ENCODE measurements around the gene PAM. TPM values are rescaled to one million over a fixed set of nuclear protein-coding genes. Genes with fewer than 3 reads are reported as not detected.

The PAM gene
- polyA plus RNA-seq, 1 donor (not counting 4 experiments of a cell fraction or from before 2014, with no cell fraction given): 149 TPM

GRCh38 chr5:102835717-102836116 lies 80.6 kb downstream of the PAM start:
- FAIRE-seq (no peak), DNase-seq (ENCODE audit: low read depth, low spot score) (no peak)
- Histone ChIP-seq H3K9me1 (ENCODE audit: control insufficient read depth, extremely low read depth, insufficient read depth, low read length) (no peaks in the 10 kb centered on the region), H4K20me1 (ENCODE audit: control insufficient read depth, extremely low read depth, insufficient read depth, low read length) (no peaks in the 10 kb centered on the region), H3K27ac (ENCODE audit: control insufficient read depth, insufficient read depth, low read length) (no peak overlapping the region), H3K27me3 (ENCODE audit: control insufficient read depth, extremely low read depth, insufficient read depth, low read length) (no peaks in the 10 kb centered on the region), H3K4me1 (ENCODE audit: control insufficient read depth, extremely low read depth, insufficient read depth, low read length) (no peaks in the 10 kb centered on the region), H3K4me2 (ENCODE audit: control insufficient read depth, extremely low read depth, insufficient read depth, low read depth, low read length) (no peak overlapping the region), H3K36me3 (ENCODE audit: control insufficient read depth in 2 of 2, extremely low read depth in 1 of 2, insufficient read depth in 2 of 2, low read length in 2 of 2) (no peaks in the 10 kb centered on the region), H3K9ac (ENCODE audit: control insufficient read depth, extremely low read depth, insufficient read depth, low read length) (no peak overlapping the region), H2AFZ (ENCODE audit: control insufficient read depth, low read length) (no peak overlapping the region), H3K9me3 (ENCODE audit: control insufficient read depth, low read depth, low read length) (no peaks in the 10 kb centered on the region), H3K4me3 (ENCODE audit: control insufficient read depth in 2 of 3, extremely low read depth in 1 of 3, insufficient read depth in 2 of 3, low read depth in 1 of 3, low read length in 3 of 3) (no peak overlapping the region), H3K79me2 (ENCODE audit: control insufficient read depth, insufficient read depth, low read length) (no peaks in the 10 kb centered on the region)
- dilution Hi-C loops (cut with MboI; ENCODE audit: extremely low pct_ligation_motif_present, low sequenced_read_pairs): no loop called here
- TF ChIP-seq EZH2 (IDR thresholded peaks at IDR 0.05; ENCODE audit: low read length) (no peak), CTCF (optimal IDR thresholded peaks at IDR 0.05 in 1 of 3, IDR thresholded peaks at IDR 0.05 in 1 of 3, conservative IDR thresholded peaks at IDR 0.05 in 1 of 3; ENCODE audit: extremely low read depth in 1 of 3, insufficient read depth in 2 of 3, low read length in 3 of 3) (no peak)

GRCh38 chr5:102841021-102841420 lies 85.9 kb downstream of the PAM start:
- Histone ChIP-seq H3K27me3 (ENCODE audit: control insufficient read depth, extremely low read depth, insufficient read depth, low read length) (no peaks in the 10 kb centered on the region), H3K9me1 (ENCODE audit: control insufficient read depth, extremely low read depth, insufficient read depth, low read length) (no peaks in the 10 kb centered on the region), H4K20me1 (ENCODE audit: control insufficient read depth, extremely low read depth, insufficient read depth, low read length) (no peaks in the 10 kb centered on the region), H2AFZ (ENCODE audit: control insufficient read depth, low read length) (no peak overlapping the region), H3K4me3 (ENCODE audit: control insufficient read depth in 2 of 3, extremely low read depth in 1 of 3, insufficient read depth in 2 of 3, low read depth in 1 of 3, low read length in 3 of 3) (no peak overlapping the region), H3K9ac (ENCODE audit: control insufficient read depth, extremely low read depth, insufficient read depth, low read length) (no peak overlapping the region), H3K79me2 (ENCODE audit: control insufficient read depth, insufficient read depth, low read length) (no peaks in the 10 kb centered on the region), H3K9me3 (ENCODE audit: control insufficient read depth, low read depth, low read length) (no peaks in the 10 kb centered on the region), H3K4me1 (ENCODE audit: control insufficient read depth, extremely low read depth, insufficient read depth, low read length) (no peaks in the 10 kb centered on the region), H3K27ac (ENCODE audit: control insufficient read depth, insufficient read depth, low read length) (no peak overlapping the region), H3K4me2 (ENCODE audit: control insufficient read depth, extremely low read depth, insufficient read depth, low read depth, low read length) (no peak overlapping the region), H3K36me3 (ENCODE audit: control insufficient read depth in 2 of 2, extremely low read depth in 1 of 2, insufficient read depth in 2 of 2, low read length in 2 of 2) (no peaks in the 10 kb centered on the region)
- DNase-seq (ENCODE audit: low read depth, low spot score): no peak
- TF ChIP-seq EZH2 (IDR thresholded peaks at IDR 0.05; ENCODE audit: low read length): no peak
- TF ChIP-seq CTCF (optimal IDR thresholded peaks at IDR 0.05 in 1 of 3, IDR thresholded peaks at IDR 0.05 in 1 of 3, conservative IDR thresholded peaks at IDR 0.05 in 1 of 3; ENCODE audit: extremely low read depth in 1 of 3, insufficient read depth in 2 of 3, low read length in 3 of 3): no peak
- dilution Hi-C loops (cut with MboI; ENCODE audit: extremely low pct_ligation_motif_present, low sequenced_read_pairs): no loop called here
- FAIRE-seq: no peak
